ENCODE measurements around the gene RGS10.
A peak's percentile ranks its signal among the peaks of the same experiment; 100 is the strongest.
"Not testable (repeated sequence)": the region's sequence is repeated elsewhere in the genome, so short reads cannot be mapped to it uniquely, and the experiment has no call there.

The RGS10 gene

GRCh38 chr10:119466655-119467054 is 75.9 kb downstream of the RGS10 start:
- DNase-seq = peak; percentile 53

GRCh38 chr10:119466076-119466475 is 76.4 kb downstream of the RGS10 start:
- no peak for DNase-seq

- no peak for DNase-seq
These were observed 77.4 kb downstream of the RGS10 start for GRCh38 chr10:119465085-119465484.

- DNase-seq = not testable (repeated sequence)
These were observed 79.3 kb downstream of the RGS10 start for GRCh38 chr10:119463195-119463594.

GRCh38 chr10:119462773-119463172 is 79.7 kb downstream of the RGS10 start:
- no peak for DNase-seq

- no peak for DNase-seq
These were observed 80.6 kb downstream of the RGS10 start for GRCh38 chr10:119461923-119462322.

GRCh38 chr10:119461380-119461779 is 81.1 kb downstream of the RGS10 start:
- no peak for DNase-seq

- DNase-seq = no peak
These were observed 81.9 kb downstream of the RGS10 start for GRCh38 chr10:119460369-119461195.

- no peak for DNase-seq
These were observed 82.7 kb downstream of the RGS10 start for GRCh38 chr10:119459681-119460340.

- no peak for DNase-seq
These were observed 84.4 kb downstream of the RGS10 start for GRCh38 chr10:119457966-119458766.

- DNase-seq = no peak
These were observed 86.1 kb downstream of the RGS10 start for GRCh38 chr10:119456435-119456810.

GRCh38 chr10:119455609-119456434 is 86.7 kb downstream of the RGS10 start:
- no peak for DNase-seq

- no peak for DNase-seq
These were observed 87.5 kb downstream of the RGS10 start for GRCh38 chr10:119454990-119455389.

- DNase-seq = no peak
These were observed 88.2 kb downstream of the RGS10 start for GRCh38 chr10:119454316-119454715.

GRCh38 chr10:119453313-119453712 is 89.2 kb downstream of the RGS10 start:
- no peak for DNase-seq

GRCh38 chr10:119452396-119452795 is 90.1 kb downstream of the RGS10 start:
- no peak for DNase-seq

GRCh38 chr10:119451300-119451896 is 91.1 kb downstream of the RGS10 start:
- no peak for DNase-seq

- DNase-seq = no peak
These were observed 91.8 kb downstream of the RGS10 start for GRCh38 chr10:119450606-119451299.
